Superior temporal gyrus (tissue), 1 donor: Measurements from ENCODE around the gene CLEC2L.
A peak's percentile ranks its signal among the peaks of the same experiment; 100 is the strongest.

Experiments
- DNase-seq: peaks from one replicate; pipeline ENCODE4 v3.0.0-alpha.2; 2016; ENCODE audit errors: extremely low spot score

Gene CLEC2L

DNA sequence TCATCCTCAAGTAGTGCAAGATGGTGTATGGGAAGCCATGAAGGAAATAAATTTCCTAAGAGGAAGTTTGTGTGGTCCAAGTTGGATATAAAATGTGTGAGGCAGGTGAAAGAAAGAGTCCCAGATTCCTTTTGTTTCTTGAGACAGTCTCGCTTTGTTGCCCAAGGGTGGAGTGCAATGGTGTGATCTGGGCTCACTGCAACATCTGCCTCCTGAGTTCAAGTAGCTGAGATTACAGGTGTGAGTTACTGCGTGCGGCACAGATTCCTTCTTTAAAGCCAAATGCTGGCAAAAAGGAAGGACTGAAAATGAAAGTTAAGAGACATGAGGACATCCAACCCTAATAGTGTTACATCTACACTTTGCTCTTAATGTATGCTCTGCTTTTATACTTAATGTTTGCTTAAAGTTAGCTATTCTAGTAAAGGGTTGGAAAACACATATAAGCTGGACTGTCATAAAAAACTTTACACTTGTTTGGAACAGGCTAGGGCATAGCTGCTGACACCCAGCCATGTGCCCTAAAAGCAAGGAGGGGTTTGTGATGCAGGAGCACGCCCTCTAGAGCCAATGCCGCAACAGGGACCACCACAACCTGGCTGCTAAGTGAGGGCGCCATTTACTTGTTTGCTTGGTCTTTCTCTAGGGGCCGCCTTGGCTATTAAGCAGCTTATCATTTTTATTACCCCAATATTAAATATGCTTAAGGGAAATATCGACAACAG is 34.5 kb downstream of the CLEC2L start:
- DNase-seq: no peak

DNA sequence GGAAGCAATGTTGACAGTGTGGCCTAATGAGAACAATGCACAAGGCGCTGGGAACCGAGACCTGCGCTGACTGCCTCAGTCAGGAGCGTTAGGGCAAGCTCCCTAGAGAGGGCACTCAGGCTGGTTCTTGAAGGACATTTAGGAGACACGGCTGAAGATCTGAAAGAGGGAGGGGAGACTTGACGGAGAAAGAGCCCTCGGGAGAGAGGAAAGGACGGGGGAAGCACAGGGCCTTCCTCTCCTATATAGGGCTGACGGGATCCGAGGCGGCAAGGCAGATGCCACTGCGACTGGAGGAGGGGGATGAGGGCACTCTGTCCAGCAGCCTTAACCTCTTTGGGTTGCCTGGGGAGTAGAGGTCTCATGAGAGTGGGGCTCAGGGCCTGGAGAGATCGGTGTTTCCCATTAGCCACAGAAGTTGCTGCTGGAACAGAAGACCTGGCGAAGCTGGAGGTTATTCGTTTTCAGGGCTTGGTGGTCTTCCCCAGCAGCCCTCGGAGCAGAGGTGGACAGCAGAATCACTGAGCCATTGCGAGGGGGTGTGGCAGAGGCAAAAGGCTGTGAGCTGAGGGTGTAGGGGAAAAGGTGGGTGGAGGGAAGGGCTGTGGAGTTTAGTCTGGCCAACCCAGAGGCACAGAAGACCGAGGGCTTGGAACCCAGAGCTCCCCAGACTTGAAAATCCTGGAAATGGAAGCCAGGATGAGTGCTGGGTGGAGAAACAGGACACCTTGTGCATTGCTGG is 36.0 kb downstream of the CLEC2L start:
- DNase-seq: no peak

DNA sequence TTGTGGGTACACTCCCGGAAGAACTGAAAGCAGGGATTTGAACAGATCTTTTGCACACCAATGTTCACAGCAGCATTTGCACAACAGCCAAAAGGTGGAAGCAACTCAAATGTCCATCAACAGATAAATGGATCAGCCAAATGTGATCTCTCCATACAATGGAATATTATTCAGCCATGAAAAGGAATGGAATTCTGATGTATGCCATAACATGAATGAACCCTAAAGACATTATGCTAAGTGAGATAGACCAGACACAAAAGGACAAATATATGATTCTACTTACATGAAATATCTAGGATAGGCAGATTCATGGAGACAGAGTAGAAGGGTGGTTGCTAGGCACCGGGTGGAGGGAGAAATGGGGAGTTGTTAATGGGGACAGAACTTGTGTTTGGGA is 36.7 kb downstream of the CLEC2L start:
- no peak for DNase-seq

DNA sequence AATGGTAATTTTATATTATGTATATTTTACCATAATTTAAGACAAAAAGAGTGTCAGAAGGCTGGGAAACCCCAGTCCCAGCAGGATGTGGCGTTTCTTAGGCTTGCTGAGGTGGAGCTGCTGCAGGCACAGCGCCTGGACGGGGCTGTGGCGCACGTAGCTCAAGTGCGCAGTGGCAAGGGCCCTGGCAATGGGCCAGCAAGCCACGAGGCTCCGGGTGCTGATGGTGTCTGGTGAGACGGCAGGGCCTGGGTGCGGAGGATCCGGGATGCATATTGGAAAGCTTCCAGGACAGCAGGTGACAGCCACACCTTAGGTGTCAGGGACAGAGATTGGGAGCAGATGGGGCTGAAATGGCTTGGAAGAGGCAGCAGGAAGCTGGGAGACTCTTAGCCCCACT is 37.2 kb downstream of the CLEC2L start:
- no peak for DNase-seq

DNA sequence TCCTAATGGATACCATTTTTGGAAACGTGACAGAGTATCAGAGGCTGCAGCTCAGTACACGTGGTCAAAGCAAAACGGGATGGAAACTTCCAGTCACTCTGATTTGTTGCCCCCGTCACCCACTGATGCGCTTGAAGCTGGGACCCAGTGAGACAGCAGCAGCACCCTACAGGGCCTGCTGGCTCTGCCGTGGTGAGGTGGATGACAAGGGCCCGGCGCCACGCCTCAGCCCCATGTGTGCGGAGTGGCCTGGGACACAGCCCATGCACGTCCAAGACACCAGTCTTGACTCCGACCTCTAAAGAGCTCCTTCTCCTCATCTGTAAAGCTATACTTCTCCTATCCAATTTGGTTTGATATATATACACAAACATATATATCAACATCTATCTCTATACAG is 39.0 kb downstream of the CLEC2L start:
- DNase-seq: no peak

DNA sequence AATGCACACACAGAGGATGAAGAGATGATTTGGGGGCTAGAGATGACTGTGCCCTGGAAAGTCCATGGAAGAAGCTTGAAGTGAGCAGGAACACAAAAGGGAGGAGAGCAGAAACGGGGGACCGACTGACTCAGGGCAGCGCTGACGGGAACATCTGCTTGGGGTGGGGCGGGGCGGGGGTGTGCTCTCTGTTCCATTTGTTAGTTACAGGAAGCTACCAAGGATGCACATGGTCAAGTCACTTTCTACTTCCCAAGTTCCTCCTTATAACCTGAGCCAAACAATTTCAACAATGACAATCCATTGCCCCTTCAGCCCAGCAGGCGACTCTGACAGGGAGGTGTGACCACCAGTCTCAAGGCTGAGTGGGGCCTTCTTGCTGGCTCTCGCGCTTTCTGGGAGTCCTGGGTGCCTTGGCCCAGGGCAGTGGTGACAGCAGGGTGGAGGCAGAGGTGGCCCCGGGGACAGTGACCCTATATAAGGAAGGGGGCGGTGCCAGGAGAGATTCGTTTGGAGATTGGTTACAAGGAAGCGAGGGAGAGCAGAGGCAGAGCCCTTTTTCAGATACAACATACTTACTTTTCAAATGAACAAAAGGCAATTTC is 39.6 kb downstream of the CLEC2L start:
- no peak for DNase-seq

DNA sequence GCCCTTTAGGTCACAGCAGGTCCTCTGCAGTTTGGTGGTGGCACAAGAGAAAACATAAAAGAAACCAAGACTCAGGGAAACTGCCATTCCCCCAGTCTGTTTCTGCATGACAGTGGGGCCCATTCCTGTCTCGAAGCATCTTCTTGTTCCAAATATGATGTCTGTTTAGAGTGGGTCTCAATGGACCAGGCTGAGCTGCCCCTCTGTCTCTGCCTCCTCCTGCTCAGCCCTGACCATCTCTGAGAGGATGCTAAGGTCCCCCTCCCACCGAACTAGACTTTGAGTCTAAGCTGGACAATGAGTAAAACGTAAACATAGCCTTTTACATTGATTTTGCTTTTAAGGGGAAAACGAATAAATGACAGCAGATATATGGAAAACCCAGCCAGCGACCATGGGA is 40.4 kb downstream of the CLEC2L start:
- DNase-seq: no peak

DNA sequence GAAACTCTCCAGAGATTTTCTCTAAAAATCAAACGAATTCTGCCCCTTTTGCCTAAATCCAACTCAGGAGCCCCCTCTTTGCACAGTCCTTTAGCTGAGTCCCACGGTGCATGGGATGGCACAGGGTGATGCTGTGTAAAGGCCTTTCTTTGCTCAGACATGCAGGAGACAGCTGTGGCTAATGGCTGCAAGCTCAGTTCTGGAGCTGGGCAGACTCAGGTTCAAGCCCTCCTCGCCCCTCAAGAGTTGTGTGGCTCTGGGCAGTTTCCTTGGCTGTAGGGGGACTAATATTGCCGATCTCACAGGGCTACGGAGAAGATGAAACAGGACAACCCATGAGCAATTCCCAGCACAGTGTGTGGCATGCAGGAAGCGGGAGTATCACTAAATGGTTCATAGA is 42.6 kb downstream of the CLEC2L start:
- no peak for DNase-seq

DNA sequence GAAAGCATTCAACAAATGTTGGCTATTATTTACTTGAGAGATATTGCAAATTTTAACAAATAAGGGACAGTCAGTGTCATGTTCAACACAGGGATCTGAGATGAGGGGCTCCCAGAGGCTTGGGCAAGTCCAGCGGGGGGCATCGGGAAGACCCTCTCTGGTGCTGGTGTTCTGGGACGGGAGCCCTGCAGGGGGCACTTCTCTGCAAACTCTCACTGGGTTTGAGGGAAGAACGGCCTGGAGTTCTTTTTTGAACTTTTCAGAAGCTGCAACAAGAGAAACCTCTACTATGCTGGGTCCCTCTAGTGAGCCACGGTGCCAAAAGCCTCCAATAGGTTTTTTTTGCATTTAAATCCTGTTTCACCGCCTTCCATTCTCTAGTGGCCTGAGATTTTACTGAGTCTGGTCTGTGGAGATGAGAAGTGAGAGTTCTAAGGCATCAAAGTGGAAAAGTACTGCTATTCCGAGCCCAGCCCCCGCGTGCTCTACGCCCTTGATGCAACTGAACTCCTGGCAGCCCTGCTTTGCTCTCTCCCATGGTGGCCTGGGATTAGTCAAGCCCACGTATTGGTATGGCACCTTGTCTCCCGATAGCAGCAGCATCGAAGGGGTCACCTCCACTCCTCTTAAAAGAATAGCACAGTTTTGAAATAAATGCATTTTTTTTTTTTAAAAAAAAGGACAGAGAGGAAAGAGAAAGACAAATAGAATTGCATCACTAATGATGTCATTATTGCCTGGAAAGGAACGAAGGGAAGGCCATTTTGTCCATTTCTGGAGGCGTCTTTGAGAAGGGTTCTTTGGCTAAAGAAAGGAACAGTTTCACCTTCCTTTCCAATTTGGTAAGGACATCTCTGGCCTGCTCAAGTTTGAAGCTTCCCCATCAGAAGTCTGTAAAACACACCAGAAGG is 43.5 kb downstream of the CLEC2L start:
- DNase-seq: no peak

DNA sequence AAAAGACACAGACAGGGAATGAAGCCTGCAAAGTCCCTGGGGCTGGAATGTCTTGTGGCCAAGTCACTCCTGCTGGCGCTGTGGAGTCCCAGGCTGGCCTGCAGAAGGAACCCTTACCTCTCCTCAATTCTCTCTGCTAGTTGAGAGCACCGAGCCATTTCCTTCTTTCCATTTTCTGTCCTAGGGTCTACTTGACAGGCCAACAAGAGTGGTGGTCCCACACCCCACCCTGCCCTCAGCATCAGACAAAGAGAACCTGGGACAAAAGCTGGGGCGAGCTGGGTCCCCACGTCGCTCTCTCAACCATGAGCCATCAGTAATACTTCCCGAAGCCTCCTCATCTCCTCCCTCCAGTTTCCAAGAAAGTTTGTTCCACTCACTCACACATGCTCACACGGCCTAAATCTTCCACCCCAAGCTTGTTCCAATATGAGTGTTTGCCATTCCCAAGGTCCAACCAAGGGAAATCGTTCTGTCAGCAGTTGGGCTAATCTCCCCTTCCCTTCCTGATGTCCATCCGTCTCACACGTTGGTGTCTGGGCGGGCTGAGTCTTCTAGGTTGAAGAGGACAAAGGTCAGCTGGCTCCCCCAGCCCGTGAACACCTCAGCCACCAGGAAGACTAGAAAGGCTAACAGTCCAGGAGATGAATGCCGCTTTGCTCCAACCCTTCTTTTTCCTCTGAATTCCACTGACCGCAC is 44.3 kb downstream of the CLEC2L start:
- DNase-seq: no peak

DNA sequence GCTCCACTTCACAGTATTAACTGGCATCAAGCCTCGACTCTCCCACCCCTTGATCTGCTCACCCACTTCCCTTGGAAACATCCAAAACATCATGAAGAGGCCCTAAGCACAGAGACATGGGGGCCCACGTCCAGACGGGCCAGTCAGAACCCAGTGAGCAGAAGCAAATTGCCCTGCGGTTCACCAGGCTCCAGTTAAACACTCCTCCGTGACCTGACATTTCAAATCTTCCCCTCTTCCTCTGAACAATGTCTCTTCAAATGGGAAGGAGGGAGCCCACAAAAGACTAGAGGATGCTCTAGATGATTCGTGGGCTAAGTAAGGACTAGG is 44.8 kb downstream of the CLEC2L start:
- no peak for DNase-seq

DNA sequence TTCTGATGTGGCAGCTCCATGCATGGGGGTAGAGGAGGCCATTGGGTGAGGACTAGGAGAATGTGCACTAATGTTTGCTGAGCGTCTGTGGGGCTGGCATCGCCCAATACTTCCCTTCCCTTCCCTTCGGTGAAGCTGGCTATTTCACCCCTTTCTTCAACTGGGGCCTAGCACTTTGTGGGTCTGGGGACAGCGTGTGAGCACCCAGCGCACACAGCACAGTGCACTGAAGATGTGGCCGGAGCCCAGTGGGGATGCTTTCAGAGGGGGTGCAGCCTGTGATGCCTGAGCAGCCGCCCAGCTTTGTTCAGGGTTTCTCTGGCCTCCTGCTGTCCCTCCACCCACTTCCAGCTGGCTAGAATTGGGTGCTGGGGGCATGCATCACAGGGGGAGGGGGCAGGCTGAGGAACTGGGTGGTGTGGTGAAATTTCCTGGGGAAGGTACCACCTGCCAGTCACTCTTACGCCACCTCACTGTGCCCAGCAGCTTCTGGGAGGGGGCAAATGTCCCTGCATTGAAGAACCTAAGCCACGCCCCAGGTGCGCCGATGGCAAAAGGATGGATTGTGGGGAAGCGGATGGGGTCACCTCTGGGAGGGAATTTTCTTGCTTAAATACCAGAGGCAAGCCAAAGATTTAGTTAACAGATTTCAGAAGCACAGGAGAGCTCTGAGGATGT is 45.5 kb downstream of the CLEC2L start:
- DNase-seq: no peak

DNA sequence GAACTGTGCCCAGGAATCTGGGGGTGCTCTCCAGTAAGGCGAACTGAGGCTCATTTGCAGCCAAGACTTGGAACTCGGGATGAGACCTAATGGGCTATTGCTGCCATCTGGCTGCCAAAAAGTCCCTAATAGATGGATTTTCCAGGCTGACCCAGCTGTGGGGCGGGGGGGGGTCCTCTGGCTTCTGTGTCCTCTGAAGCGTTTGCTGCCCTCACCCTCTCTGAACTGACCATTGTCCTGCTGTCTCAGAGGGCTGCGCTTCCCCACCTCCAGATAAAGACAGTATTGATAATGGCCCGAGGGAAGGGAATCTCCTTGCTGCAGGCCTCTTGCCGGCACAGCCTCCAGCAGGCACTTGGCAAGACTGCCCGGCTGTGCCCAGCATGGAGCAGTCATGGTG is 46.6 kb downstream of the CLEC2L start:
- DNase-seq: peak; percentile 81

DNA sequence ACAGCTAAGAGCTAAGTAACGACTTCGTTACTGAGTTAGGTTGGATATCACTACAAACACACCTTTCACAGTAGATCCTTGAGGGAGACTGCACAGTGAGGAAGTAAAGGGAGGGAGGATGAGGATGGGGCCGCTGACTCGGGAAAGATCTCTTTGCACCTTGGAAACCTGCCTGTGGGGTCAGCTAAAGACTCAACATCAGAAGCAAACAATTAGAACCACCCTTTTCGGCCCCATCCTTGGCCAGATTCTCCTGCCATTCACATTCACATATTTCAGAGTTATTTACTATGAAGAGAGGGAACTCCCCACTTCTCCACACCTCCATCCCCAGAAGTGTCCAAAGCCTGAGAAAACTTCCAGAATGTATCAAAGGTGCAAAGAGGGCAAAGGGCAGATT is 47.1 kb downstream of the CLEC2L start:
- DNase-seq: no peak

DNA sequence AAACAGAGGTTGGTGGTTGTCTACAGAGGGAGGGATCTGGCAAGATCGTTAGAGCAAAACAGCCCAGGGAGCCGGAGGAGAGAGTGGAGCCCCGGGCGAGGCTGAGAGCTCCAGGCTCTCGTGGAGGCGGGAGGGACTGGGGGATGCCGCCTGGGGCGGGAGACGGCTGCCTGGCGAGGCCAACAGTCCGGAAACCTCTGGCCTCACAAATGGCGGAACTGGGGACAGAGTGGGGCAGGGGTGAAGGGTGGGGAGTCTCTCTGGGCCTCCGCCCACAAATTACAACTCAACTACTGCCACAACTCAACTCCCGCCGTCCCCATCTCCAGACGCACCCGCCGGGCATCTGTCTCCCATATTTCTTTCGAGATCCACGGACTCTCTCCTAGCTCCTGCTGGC is 47.7 kb downstream of the CLEC2L start:
- no peak for DNase-seq

DNA sequence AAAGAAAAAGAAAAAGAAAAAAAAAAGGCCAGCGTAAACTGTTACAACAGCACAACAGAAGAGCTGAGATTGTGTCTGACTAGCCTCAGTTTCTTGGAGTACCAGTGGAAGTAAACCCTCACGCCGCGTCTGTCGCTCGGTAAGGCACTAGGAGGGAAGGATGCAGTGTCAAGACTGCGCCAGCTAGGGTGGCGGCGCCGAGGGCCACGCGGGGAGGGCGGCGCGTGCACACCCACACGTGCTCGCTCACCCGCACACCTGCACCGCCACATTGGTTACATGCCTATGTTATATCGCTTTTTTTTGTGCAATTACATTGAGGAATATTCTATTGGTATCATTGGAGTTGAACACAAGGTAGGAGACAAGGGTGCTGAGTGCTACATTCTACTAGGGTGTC is 48.2 kb downstream of the CLEC2L start:
- no peak for DNase-seq

DNA sequence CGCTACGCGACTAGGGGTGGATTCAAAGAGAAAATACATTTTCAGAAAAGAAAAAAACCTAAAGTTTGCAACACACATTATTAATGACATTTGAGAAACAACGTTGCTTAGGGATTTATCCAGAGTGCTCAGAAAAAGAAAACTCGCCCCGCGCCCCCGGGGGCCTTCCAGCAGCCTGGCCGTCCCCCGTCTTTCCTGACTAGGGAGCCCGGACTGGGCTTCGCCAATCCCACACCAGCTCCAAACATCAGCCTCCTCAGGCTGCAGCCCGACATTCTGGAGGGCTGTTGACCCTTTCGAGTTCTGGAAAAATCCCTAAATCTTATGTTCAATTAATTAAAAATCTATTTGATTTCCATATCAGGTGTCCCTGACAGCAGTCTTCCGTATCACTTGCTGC is 48.6 kb downstream of the CLEC2L start:
- DNase-seq: no peak

DNA sequence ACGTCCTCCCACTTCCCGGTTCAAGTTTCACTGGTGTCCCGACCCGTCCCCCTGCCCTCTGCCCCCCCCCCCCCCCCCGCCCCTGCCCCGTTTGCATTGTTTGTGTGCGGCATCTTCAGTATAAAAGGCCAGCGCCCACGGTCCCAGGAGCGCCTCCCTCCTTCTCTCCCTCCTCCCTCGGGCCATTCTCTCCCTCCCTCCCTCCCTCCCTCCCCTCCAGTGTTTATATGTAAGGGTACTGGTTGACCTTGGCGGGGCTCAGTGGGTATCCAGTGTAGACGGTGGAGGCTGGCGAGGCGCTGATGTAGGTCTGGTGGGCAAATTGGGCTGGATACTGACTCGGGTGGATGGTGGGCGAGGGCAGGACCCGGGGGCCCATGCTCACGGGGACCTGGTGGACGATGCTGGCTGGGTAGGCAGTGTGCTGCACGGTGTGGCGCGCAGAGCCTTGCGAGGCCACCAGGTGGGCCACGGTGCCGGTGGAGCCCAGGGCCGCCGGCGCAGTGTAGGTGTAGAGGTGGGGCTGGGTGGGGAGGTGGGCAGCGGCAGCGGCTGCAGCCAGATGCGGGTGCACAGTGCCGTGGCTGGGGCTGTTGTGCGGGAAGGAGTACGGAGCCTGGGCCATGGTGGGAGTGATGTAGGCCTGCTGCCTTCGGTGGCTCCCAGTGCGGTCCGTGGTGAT is 49.4 kb downstream of the CLEC2L start:
- no peak for DNase-seq

DNA sequence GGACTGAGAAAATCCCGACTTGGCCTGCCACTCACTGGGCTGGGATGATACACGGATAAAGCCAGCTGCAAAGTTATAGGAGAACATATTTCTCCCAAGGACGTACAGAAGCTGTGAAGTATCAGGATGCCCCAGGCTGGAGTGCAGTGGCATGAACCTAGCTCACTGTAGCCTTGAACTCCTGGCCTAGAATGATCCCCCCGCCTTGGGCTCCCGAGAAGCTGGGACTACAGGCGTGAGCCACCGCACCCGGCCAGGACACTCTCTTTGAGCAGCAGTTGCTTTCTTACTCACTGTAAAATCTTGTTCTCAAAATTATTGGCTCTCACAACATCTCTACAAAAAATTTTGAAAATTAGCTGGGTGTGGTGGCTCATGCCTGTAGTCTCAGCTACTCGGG is 50.4 kb downstream of the CLEC2L start:
- DNase-seq: no peak

DNA sequence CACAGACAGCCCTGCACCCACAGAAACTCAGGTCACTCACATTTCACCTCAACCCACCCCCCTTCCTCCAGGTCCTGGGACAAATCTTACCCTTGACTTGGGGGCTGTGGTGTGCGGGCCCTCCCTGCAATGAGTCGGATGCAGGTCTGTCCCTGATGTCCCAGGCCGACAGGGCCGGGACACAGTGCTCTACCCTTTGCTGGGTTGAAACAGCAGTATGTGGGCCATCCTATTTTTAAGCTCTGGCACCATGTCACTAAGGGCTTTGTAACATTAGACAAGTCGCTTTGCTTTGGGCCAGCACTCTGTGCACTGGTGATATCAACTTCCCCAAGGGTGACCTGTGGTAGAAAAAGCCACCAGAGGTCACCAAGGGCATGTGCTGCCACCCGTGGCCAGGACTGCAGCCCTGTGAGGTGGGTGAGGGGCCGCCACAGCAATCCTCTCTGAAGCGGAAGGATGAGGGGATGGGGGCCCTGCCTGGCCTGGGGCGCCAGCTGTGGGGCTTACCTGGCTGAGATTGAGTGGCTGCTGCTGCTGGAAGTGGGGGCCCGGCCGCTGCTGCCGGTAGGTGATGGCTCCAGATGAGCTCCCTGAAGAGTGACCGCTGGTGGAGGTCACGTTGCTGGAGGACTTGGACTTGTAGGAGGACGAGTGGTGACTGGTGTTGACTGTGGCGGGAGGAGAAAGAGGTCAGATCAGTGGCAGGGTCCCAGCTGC is 51.3 kb downstream of the CLEC2L start:
- no peak for DNase-seq
